ENCODE results near the gene CDH12. TPM values are rescaled to one million over a fixed set of nuclear protein-coding genes. Genes with fewer than 3 reads are reported as not detected.

CDH12 gene
- total and polyA plus RNA-seq, 9 donors: 0.05 to 3.4 (median 0.28) TPM; not detected in 4

DNA sequence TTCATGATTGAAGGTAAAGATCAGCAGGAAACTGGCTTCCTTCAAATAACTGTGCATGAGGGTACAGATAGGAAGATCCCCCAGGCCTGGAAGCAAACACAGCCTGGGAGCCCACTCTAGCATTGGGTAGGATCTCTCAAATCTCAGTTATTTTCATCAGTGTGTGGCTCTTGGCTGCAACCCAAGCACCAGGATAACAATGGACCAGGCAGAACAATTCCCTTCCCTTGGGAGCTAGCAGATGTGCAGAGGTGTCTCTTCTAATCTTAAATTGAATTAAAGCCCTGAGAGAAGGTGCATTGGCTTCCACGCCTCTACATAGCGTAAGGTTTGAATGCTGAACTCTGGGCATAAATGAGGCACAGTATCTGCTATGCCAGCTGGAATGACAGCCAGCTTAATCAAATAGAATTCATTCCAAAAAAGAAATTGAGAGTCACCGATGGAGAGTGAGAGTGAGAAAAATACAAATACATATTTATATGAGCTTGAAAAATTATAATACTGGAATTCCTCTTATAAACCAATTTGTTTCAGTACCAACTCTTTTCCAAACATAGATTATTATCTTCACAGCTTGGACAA is 957.3 kb downstream of the CDH12 start:
- no peaks in the 10 kb centered on the region for H3K4me1 ChIP-seq (ENCODE audit: insufficient read depth)
- TF ChIP-seq POLR2A (IDR thresholded peaks at IDR 0.05) (no peak), EP300 (IDR thresholded peaks at IDR 0.05) (no peak)
- TF ChIP-seq, protein P1, sequence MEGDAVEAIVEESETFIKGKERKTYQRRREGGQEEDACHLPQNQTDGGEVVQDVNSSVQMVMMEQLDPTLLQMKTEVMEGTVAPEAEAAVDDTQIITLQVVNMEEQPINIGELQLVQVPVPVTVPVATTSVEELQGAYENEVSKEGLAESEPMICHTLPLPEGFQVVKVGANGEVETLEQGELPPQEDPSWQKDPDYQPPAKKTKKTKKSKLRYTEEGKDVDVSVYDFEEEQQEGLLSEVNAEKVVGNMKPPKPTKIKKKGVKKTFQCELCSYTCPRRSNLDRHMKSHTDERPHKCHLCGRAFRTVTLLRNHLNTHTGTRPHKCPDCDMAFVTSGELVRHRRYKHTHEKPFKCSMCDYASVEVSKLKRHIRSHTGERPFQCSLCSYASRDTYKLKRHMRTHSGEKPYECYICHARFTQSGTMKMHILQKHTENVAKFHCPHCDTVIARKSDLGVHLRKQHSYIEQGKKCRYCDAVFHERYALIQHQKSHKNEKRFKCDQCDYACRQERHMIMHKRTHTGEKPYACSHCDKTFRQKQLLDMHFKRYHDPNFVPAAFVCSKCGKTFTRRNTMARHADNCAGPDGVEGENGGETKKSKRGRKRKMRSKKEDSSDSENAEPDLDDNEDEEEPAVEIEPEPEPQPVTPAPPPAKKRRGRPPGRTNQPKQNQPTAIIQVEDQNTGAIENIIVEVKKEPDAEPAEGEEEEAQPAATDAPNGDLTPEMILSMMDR (IDR thresholded peaks at IDR 0.05): no peak
- intact Hi-C loops (cut with DNase I): no loop called here
- DNase-seq: no peak
- H3K27ac ChIP-seq: no peak overlapping the region
- H3K36me3 ChIP-seq: no peaks in the 10 kb centered on the region
- H3K9me3 ChIP-seq: no peaks in the 10 kb centered on the region
- WGBS, 3 donors: 30 to 70% (median 50%) methylated on average over 3 of the region's 3 CpGs
- no peaks in the 10 kb centered on the region for H3K27me3 ChIP-seq
- H3K4me3 ChIP-seq: no peak overlapping the region

DNA sequence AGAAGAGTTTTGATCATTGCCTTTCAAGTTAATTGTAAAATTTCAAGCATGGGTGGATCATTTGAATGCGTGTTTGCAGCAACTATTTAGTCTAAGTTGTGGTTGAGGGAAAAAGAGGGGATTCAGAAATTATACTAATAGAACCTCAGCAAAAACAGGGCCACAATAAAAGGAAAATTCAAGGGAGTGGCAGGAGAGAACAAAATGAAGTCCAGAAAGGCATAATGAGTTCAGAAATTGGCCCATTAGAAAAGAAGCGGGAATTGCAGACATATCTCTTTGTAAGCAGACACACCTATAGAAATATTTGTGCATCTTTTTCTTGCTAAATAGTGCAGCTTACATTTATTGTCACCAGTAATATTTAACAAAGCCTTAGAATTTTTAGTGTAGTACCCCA is 960.0 kb downstream of the CDH12 start:
- Histone ChIP-seq H3K36me3 (no peaks in the 10 kb centered on the region), H3K9me3 (no peaks in the 10 kb centered on the region), H3K27me3 (no peaks in the 10 kb centered on the region), H3K4me3 (no peak overlapping the region), H3K27ac (no peak overlapping the region), H3K4me1 (ENCODE audit: insufficient read depth) (no peaks in the 10 kb centered on the region)
- 94 to 97% (median 94%) methylated on average over 2 of the region's 2 CpGs for WGBS, 3 donors
- TF ChIP-seq POLR2A (IDR thresholded peaks at IDR 0.05) (no peak), EP300 (IDR thresholded peaks at IDR 0.05) (no peak)
- TF ChIP-seq, protein P1 (IDR thresholded peaks at IDR 0.05): no peak
- intact Hi-C loops (cut with DNase I): no loop called here
- no peak for DNase-seq

DNA sequence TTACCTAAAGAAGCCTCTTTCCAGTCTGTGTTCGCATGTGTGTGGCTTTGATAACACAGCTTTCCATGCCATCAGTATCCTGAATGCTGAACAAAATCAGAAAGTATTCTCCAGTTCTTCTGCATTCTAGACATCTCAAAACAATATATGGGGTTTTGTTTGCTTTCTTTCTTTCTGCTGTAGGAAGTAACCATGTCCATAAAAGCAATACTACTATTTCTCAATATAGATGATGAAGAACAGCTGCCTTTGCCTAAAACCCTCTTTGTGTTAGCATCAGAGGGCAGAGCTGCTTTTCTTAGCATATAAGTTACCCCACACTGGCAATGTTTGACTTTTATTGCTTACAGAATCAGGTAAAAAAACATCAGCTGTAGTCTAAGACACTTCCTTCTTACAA is 963.6 kb downstream of the CDH12 start:
- Histone ChIP-seq H3K4me1 (ENCODE audit: insufficient read depth) (no peaks in the 10 kb centered on the region), H3K9me3 (no peaks in the 10 kb centered on the region), H3K4me3 (no peak overlapping the region), H3K27me3 (no peaks in the 10 kb centered on the region), H3K36me3 (no peaks in the 10 kb centered on the region), H3K27ac (no peak overlapping the region)
- intact Hi-C loops (cut with DNase I): no loop called here
- TF ChIP-seq, protein P1 (IDR thresholded peaks at IDR 0.05): no peak
- TF ChIP-seq EP300 (IDR thresholded peaks at IDR 0.05) (no peak), POLR2A (IDR thresholded peaks at IDR 0.05) (no peak)
- WGBS, 3 donors: 15 to 27% (median 17%) methylated on average over 1 of the region's 1 CpG
- DNase-seq: no peak

DNA sequence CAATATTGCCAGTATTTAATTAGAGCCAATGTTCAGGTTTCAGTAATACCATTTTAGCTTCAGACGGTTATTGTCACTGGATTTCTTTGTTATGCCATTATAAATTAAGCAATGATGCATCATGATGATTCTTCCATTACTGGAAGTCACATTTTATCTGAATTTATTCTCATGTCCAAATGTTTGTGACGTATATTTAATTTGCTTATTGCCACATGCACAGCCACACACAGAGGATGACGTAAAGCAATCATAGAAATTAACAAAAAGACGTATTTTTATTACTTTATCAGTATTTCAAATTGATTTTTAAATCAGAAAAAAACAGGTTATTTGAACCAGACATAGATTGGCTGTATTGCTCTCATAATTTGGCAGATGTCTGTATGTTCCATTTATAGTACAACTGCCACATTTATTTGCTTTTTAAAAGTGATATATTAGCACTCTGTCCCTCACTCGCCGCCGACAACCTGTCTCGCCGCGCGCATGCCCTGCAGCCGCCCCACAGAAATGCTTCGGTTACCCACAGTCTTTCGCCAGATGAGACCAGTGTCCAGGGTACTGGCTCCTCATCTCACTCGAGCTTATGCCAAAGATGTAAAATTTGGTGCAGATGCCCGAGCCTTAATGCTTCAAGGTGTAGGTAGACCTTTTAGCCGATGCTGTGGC is 970.9 kb downstream of the CDH12 start:
- no peak overlapping the region for H3K27ac ChIP-seq
- DNase-seq: no peak
- no peak overlapping the region for H3K4me3 ChIP-seq
- intact Hi-C loops (cut with DNase I): no loop called here
- no peaks in the 10 kb centered on the region for H3K4me1 ChIP-seq (ENCODE audit: insufficient read depth)
- no peaks in the 10 kb centered on the region for H3K27me3 ChIP-seq
- no peaks in the 10 kb centered on the region for H3K9me3 ChIP-seq
- WGBS, 3 donors: 89 to 91% (median 89%) methylated on average over 17 of the region's 17 CpGs
- H3K36me3 ChIP-seq: no peaks in the 10 kb centered on the region
- TF ChIP-seq EP300 (IDR thresholded peaks at IDR 0.05) (no peak), POLR2A (IDR thresholded peaks at IDR 0.05) (no peak)
- TF ChIP-seq, protein P1 (IDR thresholded peaks at IDR 0.05): no peak

Measured in ovary (tissue), 9 donors.